Brain microvascular endothelial cell (primary cell): Measurements from ENCODE around the gene PTGER3.
A peak's percentile ranks its signal among the peaks of the same experiment; 100 is the strongest.

ENCODE experiments used
- DNase-seq: peaks from one replicate; pipeline ENCODE4 v3.0.0-alpha.2; 2020
- H3K27ac ChIP-seq: fragments of 250-450 bp; sonication (Bioruptor Pico); 2 replicates; pipeline ENCODE4 v1.5.1; 2020; ENCODE audit warnings: mild to moderate bottlenecking, moderate library complexity
- H3K27me3 ChIP-seq: fragments of 250-450 bp; sonication (Bioruptor Pico); replicated peaks from 2 replicates; pipeline ENCODE4 v1.5.1; 2020; ENCODE audit warnings: mild to moderate bottlenecking
- H3K36me3 ChIP-seq: fragments of 250-450 bp; sonication (Bioruptor Pico); replicated peaks from 2 replicates; pipeline ENCODE4 v1.5.1; 2020; ENCODE audit warnings: mild to moderate bottlenecking
- H3K4me3 ChIP-seq: 2 replicates; pipeline ENCODE4 v1.5.1; 2011; ENCODE audit warnings: low read depth, mild to moderate bottlenecking, control low read depth, low read length, moderate library complexity
- CTCF ChIP-seq: IDR thresholded peaks from 2 replicates; pipeline ENCODE4 v1.5.1; 2011; ENCODE audit warnings: low read depth, mild to moderate bottlenecking, moderate library complexity, low read length, control low read depth, inconsistent platforms; ENCODE audit errors: missing control alignments
- in situ Hi-C: cut with HindIII; loops from 2 replicates; pipeline ENCODE4 v1.10.0; 2017; ENCODE audit warnings: low sequenced_read_pairs, low pct_ligation_motif_present

PTGER3 gene

GRCh38 chr1:71087713-71088112 lies 40.1 kb upstream of the PTGER3 start:
- TF ChIP-seq CTCF = no peak
- Histone ChIP-seq H3K27ac (no peak overlapping the region), H3K36me3 (no peaks in the 10 kb centered on the region), H3K27me3 (no peaks in the 10 kb centered on the region), H3K4me3 (no peak overlapping the region)
- DNase-seq = no peak
- in situ Hi-C loops = no loop called here

- Histone ChIP-seq H3K27ac (no peak overlapping the region), H3K36me3 (no peaks in the 10 kb centered on the region), H3K27me3 (no peaks in the 10 kb centered on the region), H3K4me3 (no peak overlapping the region)
- no peak for DNase-seq
- in situ Hi-C loops = no loop called here
- no peak for TF ChIP-seq CTCF
Observed at GRCh38 chr1:71087060-71087459, 39.4 kb upstream of the PTGER3 start.

- Histone ChIP-seq H3K4me3 (no peak overlapping the region), H3K27ac (no peak overlapping the region), H3K27me3 (no peaks in the 10 kb centered on the region), H3K36me3 (no peaks in the 10 kb centered on the region)
- in situ Hi-C loops = no loop called here
- no peak for TF ChIP-seq CTCF
- DNase-seq = peak; percentile 46
Observed at GRCh38 chr1:71086331-71086730, 38.7 kb upstream of the PTGER3 start.

- Histone ChIP-seq H3K4me3 (no peak overlapping the region), H3K27ac (no peak overlapping the region), H3K27me3 (no peaks in the 10 kb centered on the region), H3K36me3 (no peaks in the 10 kb centered on the region)
- DNase-seq = no peak
- no peak for TF ChIP-seq CTCF
- in situ Hi-C loops = no loop called here
Observed at GRCh38 chr1:71083271-71083670, 35.7 kb upstream of the PTGER3 start.

- no peak for TF ChIP-seq CTCF
- Histone ChIP-seq H3K36me3 (peaks cover 7% of the 10 kb centered on the region), H3K27ac (no peak overlapping the region), H3K27me3 (no peaks in the 10 kb centered on the region), H3K4me3 (peak overlapping the region; percentile 85)
- DNase-seq = no peak
- in situ Hi-C loops = no loop called here
Observed at GRCh38 chr1:71081697-71082080, 34.1 kb upstream of the PTGER3 start.

GRCh38 chr1:71080739-71081696 lies 33.4 kb upstream of the PTGER3 start, which contains the start of gene ZRANB2:
Gene ZRANB2 (minus strand): TSS chr1:71081035. CDS start chr1:71080995, 40 bp downstream.
- peak; percentile 92 for DNase-seq
- TF ChIP-seq CTCF = peak; percentile 81
- H3K27me3 ChIP-seq = no peaks in the 10 kb centered on the region
- H3K36me3 ChIP-seq = peaks cover 12% of the 10 kb centered on the region
- in situ Hi-C loops = no loop called here
- peak within 1 kb of the TSS; percentile 97 for H3K27ac ChIP-seq
- peak within 1 kb of the TSS; percentile 85 for H3K4me3 ChIP-seq
